SK-N-SH (cell line): ENCODE measurements around the gene TMEM117. TPM values are rescaled to one million over a fixed set of nuclear protein-coding genes. Genes with fewer than 3 reads are reported as not detected.

ENCODE experiments used
- CTCF ChIA-PET: fragments of 300-600, 350-600 bp; formaldehyde crosslinking; extraction: SDS; loops from one replicate; lab custom pipeline; 2021; lab: Yijun Ruan, JAX
- POLR2A ChIA-PET: fragments of 350-600 bp; sonication (Branson Sonifier 250); formaldehyde crosslinking; extraction: SDS; loops from one replicate; lab custom pipeline; 2020; ENCODE audit warnings: antibody characterized with exemption, inconsistent platforms; lab: Yijun Ruan, JAX
- DNase-seq: peaks from one replicate; pipeline ENCODE4 v3.0.0; 2012
- H2AFZ ChIP-seq: fragments of 200-600 bp; sonication (generic); 2 replicates; pipeline ENCODE4 v1.8.1; 2016; ENCODE audit warnings: antibody characterized with exemption, mild to moderate bottlenecking, low read depth
- H3F3A ChIP-seq: fragments of 200-600 bp; sonication (generic); replicated peaks from 2 replicates; pipeline ENCODE3; 2016; ENCODE audit warnings: antibody characterized with exemption, mild to moderate bottlenecking; ENCODE audit not compliant: insufficient read depth
- H3K27ac ChIP-seq, 2 experiments: fragments of 200-500 bp in 1 of 2; fragments of 200-600 bp in 1 of 2; sonication (Bioruptor generic) in 1 of 2; sonication (generic), shearing (Covaris generic) in 1 of 2; 2 replicates each; pipeline versions ENCODE4 v1.5.1 to v1.6.1; 2014 to 2016; ENCODE audit warnings: low read depth in 2 of 2, inconsistent platforms in 1 of 2, low read length in 1 of 2, mild to moderate bottlenecking in 1 of 2, mixed read lengths in 1 of 2
- H3K27me3 ChIP-seq: fragments of 200-600 bp; sonication (generic), shearing (Covaris generic); 2 replicates; pipeline ENCODE4 v1.6.1; 2016; ENCODE audit warnings: mixed run types; ENCODE audit not compliant: insufficient read depth
- H3K36me3 ChIP-seq, 2 experiments: fragments of 200-500 bp in 1 of 2; fragments of 200-600 bp in 1 of 2; sonication (Bioruptor generic) in 1 of 2; sonication (generic) in 1 of 2; replicated peaks in 1 of 2; 2 replicates each; pipeline versions ENCODE3 to v1.5.1; 2014 to 2016; ENCODE audit warnings: low read length in 1 of 2, mild to moderate bottlenecking in 1 of 2; ENCODE audit not compliant: insufficient read depth in 2 of 2, control insufficient read depth in 1 of 2
- H3K4me1 ChIP-seq, 2 experiments: fragments of 200-500 bp in 1 of 2; fragments of 200-600 bp in 1 of 2; sonication (Bioruptor generic) in 1 of 2; sonication (generic), shearing (Covaris generic) in 1 of 2; 2 replicates each; pipeline versions ENCODE4 v1.5.1 to v1.6.1; 2014 to 2016; ENCODE audit warnings: low read depth in 1 of 2, low read length in 1 of 2, mixed run types in 1 of 2; ENCODE audit not compliant: insufficient read depth in 2 of 2, control insufficient read depth in 1 of 2
- H3K4me2 ChIP-seq: fragments of 200-600 bp; sonication (generic), shearing (Covaris generic); 2 replicates; pipeline ENCODE4 v1.6.1; 2017; ENCODE audit warnings: mixed run types
- H3K4me3 ChIP-seq, 2 experiments: fragments of 200-500 bp in 1 of 2; fragments of 200-600 bp in 1 of 2; sonication (Bioruptor generic) in 1 of 2; sonication (generic), shearing (Covaris generic) in 1 of 2; 2 replicates each; pipeline versions ENCODE4 v1.5.1 to v1.8.1; 2014 to 2016; ENCODE audit warnings: low read depth in 2 of 2, inconsistent platforms in 1 of 2, low read length in 1 of 2, mild to moderate bottlenecking in 1 of 2, mixed read lengths in 1 of 2, moderate library complexity in 1 of 2
- H3K79me2 ChIP-seq: fragments of 200-600 bp; sonication (generic); 2 replicates; pipeline ENCODE4 v1.8.1; 2017; ENCODE audit warnings: mild to moderate bottlenecking; ENCODE audit not compliant: insufficient read depth
- H3K9ac ChIP-seq: fragments of 200-600 bp; sonication (generic); 2 replicates; pipeline ENCODE4 v1.6.1; 2017; ENCODE audit warnings: mixed run types
- H3K9me2 ChIP-seq: fragments of 200-600 bp; sonication (generic); 2 replicates; pipeline ENCODE4 v1.6.1; 2017; ENCODE audit warnings: mixed run types
- H3K9me3 ChIP-seq: fragments of 200-600 bp; sonication (generic); 2 replicates; pipeline ENCODE4 v1.6.1; 2017; ENCODE audit warnings: mixed run types, mild to moderate bottlenecking, moderate library complexity
- H4K20me1 ChIP-seq: fragments of 200-600 bp; sonication (generic); 2 replicates; pipeline ENCODE4 v1.6.1; 2017; ENCODE audit warnings: mild to moderate bottlenecking, mixed run types; ENCODE audit not compliant: insufficient read depth
- ELF1 ChIP-seq: IDR thresholded peaks from 2 replicates; pipeline ENCODE4 v1.4.0; 2012
- FOSL2 ChIP-seq: IDR thresholded peaks from 2 replicates; pipeline ENCODE4 v1.4.0; 2012; ENCODE audit warnings: low read depth, mild to moderate bottlenecking, moderate library complexity, borderline replicate concordance
- FOXJ3 ChIP-seq: sonication (generic); formaldehyde crosslinking; IDR thresholded peaks from 2 replicates; pipeline ENCODE4 v1.5.1; 2020; ENCODE audit warnings: mild to moderate bottlenecking, missing genetic modification reagents
- FOXM1 ChIP-seq: IDR thresholded peaks from 2 replicates; pipeline ENCODE4 v1.4.0; 2012; ENCODE audit warnings: low read depth, mild to moderate bottlenecking
- GABPA ChIP-seq: IDR thresholded peaks from 2 replicates; pipeline ENCODE4 v1.4.0; 2012; ENCODE audit warnings: low read depth, mild to moderate bottlenecking
- GATA2 ChIP-seq: sonication (generic); formaldehyde crosslinking; IDR thresholded peaks from 2 replicates; pipeline ENCODE4 v1.5.0; 2020; ENCODE audit warnings: mild to moderate bottlenecking, missing genetic modification reagents
- MXI1 ChIP-seq: IDR thresholded peaks from 2 replicates; pipeline ENCODE4 v1.6.1; 2012; ENCODE audit warnings: mild to moderate bottlenecking, low read depth, low read length, improper control_type of control experiment
- NRF1 ChIP-seq: IDR thresholded peaks from 2 replicates; pipeline ENCODE4 v1.6.1; 2012; ENCODE audit warnings: low read depth, mild to moderate bottlenecking, low read length
- POLR2AphosphoS5 ChIP-seq: IDR thresholded peaks from 2 replicates; pipeline ENCODE4 v1.6.1; 2012; ENCODE audit warnings: low read depth, low read length
- RAD21 ChIP-seq: IDR thresholded peaks from 2 replicates; pipeline ENCODE4 v1.6.1; 2012; ENCODE audit warnings: mild to moderate bottlenecking, low read length
- RXRA ChIP-seq: IDR thresholded peaks from 2 replicates; pipeline ENCODE4 v1.4.0; 2012; ENCODE audit warnings: low read depth, mild to moderate bottlenecking, borderline replicate concordance
- TAF1 ChIP-seq: IDR thresholded peaks from 2 replicates; pipeline ENCODE4 v1.6.1; 2012; ENCODE audit warnings: low read depth, mild to moderate bottlenecking, low read length, moderate library complexity, borderline replicate concordance
- YY1 ChIP-seq: IDR thresholded peaks from 2 replicates; pipeline ENCODE4 v1.4.0; 2012; ENCODE audit warnings: low read depth, mild to moderate bottlenecking
- WGBS: methylation state at CpG from one replicate; pipeline ENCODE4 v1.1.6; 2017; ENCODE audit warnings: low lambda C conversion rate; 5-methylcytosine and 5-hydroxymethylcytosine counted together
- polyA plus RNA-seq, 3 experiments: library from polyadenylated mRNA; depleted of rRNA; stranded (reverse); fragments of >200 nt; gene quantifications; 2 replicates each; pipeline ENCODE4 v1.2.3, GENCODE V29; 2012
- TF ChIP-seq, protein P1 (sequence below): fragments of 150-350 bp; IDR thresholded peaks from 2 replicates; pipeline ENCODE4 v1.6.1; 2017; ENCODE audit warnings: antibody characterized with exemption, low read length, low read depth, borderline replicate concordance
- TF ChIP-seq, protein P2 (sequence below): IDR thresholded peaks from 2 replicates; pipeline ENCODE4 v1.4.0; 2012; ENCODE audit warnings: low read depth, borderline replicate concordance
- TF ChIP-seq, protein P3 (sequence below): IDR thresholded peaks from 2 replicates; pipeline ENCODE4 v1.4.0; 2012; ENCODE audit warnings: low read depth
- TF ChIP-seq, protein P4 (sequence below): IDR thresholded peaks from 2 replicates; pipeline ENCODE4 v1.6.1; 2012; ENCODE audit warnings: mild to moderate bottlenecking, low read depth, low read length, moderate library complexity

TMEM117 gene
- polyA plus RNA-seq, 1 of the 3 experiments (the other 2 are of a cell fraction): 0.81 TPM

DNA sequence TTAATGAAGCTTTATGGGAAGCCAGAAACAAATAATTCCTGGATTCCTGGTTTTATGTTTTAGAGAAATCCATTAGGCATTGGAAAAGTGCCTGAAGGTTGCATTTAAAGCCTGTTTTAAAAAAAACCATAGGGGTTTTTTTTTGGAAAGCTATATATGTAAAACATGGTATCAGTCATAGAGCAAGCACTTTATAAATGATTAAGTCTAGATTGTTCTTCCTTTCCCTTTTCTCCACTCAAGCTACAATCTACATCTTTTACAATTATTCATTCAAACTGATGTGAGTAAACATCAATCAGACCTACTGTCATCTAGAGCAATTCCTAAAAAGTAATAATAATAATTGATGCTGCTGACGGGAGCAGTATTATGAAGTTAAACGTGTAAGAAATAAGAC lies 500.7 kb downstream of the TMEM117 start:
- Histone ChIP-seq H3K4me3 (no peak overlapping the region), H4K20me1 (no peaks in the 10 kb centered on the region), H3F3A (no peaks in the 10 kb centered on the region), H3K9ac (no peak overlapping the region), H3K9me3 (no peaks in the 10 kb centered on the region), H3K36me3 (no peaks in the 10 kb centered on the region), H3K27me3 (no peaks in the 10 kb centered on the region), H3K4me1 (no peaks in the 10 kb centered on the region; a peak in 1 of 4 replicates), H3K4me2 (no peak overlapping the region), H3K9me2 (no peaks in the 10 kb centered on the region), H3K79me2 (no peaks in the 10 kb centered on the region), H2AFZ (no peak overlapping the region), H3K27ac (no peak overlapping the region)
- CTCF ChIA-PET: no interaction called here
- DNase-seq: no peak
- POLR2A ChIA-PET: no interaction called here
- 72% methylated on average over 2 of the region's 2 CpGs for WGBS
- TF ChIP-seq MXI1: no peak
- TF ChIP-seq NRF1: no peak
- TF ChIP-seq, protein P1, sequence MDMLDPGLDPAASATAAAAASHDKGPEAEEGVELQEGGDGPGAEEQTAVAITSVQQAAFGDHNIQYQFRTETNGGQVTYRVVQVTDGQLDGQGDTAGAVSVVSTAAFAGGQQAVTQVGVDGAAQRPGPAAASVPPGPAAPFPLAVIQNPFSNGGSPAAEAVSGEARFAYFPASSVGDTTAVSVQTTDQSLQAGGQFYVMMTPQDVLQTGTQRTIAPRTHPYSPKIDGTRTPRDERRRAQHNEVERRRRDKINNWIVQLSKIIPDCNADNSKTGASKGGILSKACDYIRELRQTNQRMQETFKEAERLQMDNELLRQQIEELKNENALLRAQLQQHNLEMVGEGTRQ: no peak
- no peak for TF ChIP-seq FOSL2
- no peak for TF ChIP-seq POLR2AphosphoS5
- no peak for TF ChIP-seq RXRA
- TF ChIP-seq, protein P2, sequence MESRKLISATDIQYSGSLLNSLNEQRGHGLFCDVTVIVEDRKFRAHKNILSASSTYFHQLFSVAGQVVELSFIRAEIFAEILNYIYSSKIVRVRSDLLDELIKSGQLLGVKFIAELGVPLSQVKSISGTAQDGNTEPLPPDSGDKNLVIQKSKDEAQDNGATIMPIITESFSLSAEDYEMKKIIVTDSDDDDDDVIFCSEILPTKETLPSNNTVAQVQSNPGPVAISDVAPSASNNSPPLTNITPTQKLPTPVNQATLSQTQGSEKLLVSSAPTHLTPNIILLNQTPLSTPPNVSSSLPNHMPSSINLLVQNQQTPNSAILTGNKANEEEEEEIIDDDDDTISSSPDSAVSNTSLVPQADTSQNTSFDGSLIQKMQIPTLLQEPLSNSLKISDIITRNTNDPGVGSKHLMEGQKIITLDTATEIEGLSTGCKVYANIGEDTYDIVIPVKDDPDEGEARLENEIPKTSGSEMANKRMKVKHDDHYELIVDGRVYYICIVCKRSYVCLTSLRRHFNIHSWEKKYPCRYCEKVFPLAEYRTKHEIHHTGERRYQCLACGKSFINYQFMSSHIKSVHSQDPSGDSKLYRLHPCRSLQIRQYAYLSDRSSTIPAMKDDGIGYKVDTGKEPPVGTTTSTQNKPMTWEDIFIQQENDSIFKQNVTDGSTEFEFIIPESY: no peak
- TF ChIP-seq YY1: no peak
- TF ChIP-seq FOXM1: no peak
- TF ChIP-seq RAD21: no peak
- TF ChIP-seq, protein P3, sequence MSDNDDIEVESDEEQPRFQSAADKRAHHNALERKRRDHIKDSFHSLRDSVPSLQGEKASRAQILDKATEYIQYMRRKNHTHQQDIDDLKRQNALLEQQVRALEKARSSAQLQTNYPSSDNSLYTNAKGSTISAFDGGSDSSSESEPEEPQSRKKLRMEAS: no peak
- no peak for TF ChIP-seq ELF1
- TF ChIP-seq GABPA: no peak
- TF ChIP-seq TAF1: no peak
- no peak for TF ChIP-seq GATA2 (CRISPR knock-in tag)
- TF ChIP-seq, protein P4, sequence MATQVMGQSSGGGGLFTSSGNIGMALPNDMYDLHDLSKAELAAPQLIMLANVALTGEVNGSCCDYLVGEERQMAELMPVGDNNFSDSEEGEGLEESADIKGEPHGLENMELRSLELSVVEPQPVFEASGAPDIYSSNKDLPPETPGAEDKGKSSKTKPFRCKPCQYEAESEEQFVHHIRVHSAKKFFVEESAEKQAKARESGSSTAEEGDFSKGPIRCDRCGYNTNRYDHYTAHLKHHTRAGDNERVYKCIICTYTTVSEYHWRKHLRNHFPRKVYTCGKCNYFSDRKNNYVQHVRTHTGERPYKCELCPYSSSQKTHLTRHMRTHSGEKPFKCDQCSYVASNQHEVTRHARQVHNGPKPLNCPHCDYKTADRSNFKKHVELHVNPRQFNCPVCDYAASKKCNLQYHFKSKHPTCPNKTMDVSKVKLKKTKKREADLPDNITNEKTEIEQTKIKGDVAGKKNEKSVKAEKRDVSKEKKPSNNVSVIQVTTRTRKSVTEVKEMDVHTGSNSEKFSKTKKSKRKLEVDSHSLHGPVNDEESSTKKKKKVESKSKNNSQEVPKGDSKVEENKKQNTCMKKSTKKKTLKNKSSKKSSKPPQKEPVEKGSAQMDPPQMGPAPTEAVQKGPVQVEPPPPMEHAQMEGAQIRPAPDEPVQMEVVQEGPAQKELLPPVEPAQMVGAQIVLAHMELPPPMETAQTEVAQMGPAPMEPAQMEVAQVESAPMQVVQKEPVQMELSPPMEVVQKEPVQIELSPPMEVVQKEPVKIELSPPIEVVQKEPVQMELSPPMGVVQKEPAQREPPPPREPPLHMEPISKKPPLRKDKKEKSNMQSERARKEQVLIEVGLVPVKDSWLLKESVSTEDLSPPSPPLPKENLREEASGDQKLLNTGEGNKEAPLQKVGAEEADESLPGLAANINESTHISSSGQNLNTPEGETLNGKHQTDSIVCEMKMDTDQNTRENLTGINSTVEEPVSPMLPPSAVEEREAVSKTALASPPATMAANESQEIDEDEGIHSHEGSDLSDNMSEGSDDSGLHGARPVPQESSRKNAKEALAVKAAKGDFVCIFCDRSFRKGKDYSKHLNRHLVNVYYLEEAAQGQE: no peak
- no peak for TF ChIP-seq FOXJ3 (CRISPR knock-in tag)
